ENCODE results near the gene SRPX2.

- TF ChIP-seq CTCF (IDR thresholded peaks at IDR 0.05; ENCODE audit: low read depth, low read length, poor library complexity, severe bottlenecking) (no peak), EZH2phosphoT487 (IDR thresholded peaks at IDR 0.05; ENCODE audit: borderline replicate concordance, low read length) (no peak)
Measured at GRCh38 chrX:100663642-100664041, 19.6 kb downstream of the SRPX2 start.

Measured in DOHH2 (cell line).